H1 (cell line): Measurements from ENCODE around the gene CACNA1C. TPM values are rescaled to one million over a fixed set of nuclear protein-coding genes. Genes with fewer than 3 reads are reported as not detected.

Experiments
- CTCF ChIA-PET: fragments of 300-600 bp; sonication (Branson Sonifier 250); formaldehyde crosslinking; loops from one replicate; lab custom pipeline; 2021; ENCODE audit not compliant: partially characterized antibody; lab: Charles Lee
- POLR2A ChIA-PET: fragments of 300-600 bp; sonication (Branson Sonifier 250); formaldehyde crosslinking; loops from one replicate; lab custom pipeline; 2021; ENCODE audit warnings: inconsistent platforms; ENCODE audit not compliant: partially characterized antibody; lab: Charles Lee
- DNase-seq, 2 experiments: peaks; one replicate each; pipeline versions ENCODE4 v3.0.0 to v3.0.0-alpha.2; 2010 to 2022; ENCODE audit warnings: low spot score in 2 of 2, low read depth in 1 of 2, mixed read lengths in 1 of 2
- FAIRE-seq: peaks from 2 replicates; lab custom pipeline; 2011; peaks lifted over from hg19 to GRCh38; lab: Jason Lieb, UNC
- H2AFZ ChIP-seq: 2 replicates; pipeline ENCODE4 v1.8.1; 2012; ENCODE audit warnings: low read length, inconsistent platforms
- H2AK5ac ChIP-seq: 2 replicates; pipeline ENCODE4 v1.6.1; 2013; ENCODE audit warnings: low read depth, low read length
- H2BK120ac ChIP-seq: replicated peaks from 2 replicates; pipeline ENCODE3; 2013; ENCODE audit warnings: low read depth, low read length, inconsistent platforms
- H2BK12ac ChIP-seq: 2 replicates; pipeline ENCODE4 v1.6.1; 2013; ENCODE audit warnings: low read depth, low read length
- H2BK15ac ChIP-seq: 2 replicates; pipeline ENCODE4 v1.6.1; 2013; ENCODE audit warnings: low read length
- H2BK20ac ChIP-seq: 2 replicates; pipeline ENCODE4 v1.6.1; 2013; ENCODE audit warnings: low read length
- H2BK5ac ChIP-seq: 2 replicates; pipeline ENCODE4 v1.6.1; 2013; ENCODE audit warnings: low read depth, low read length
- H3K14ac ChIP-seq: 2 replicates; pipeline ENCODE4 v1.6.1; 2013; ENCODE audit warnings: inconsistent platforms; ENCODE audit not compliant: insufficient read length
- H3K18ac ChIP-seq: 2 replicates; pipeline ENCODE4 v1.6.1; 2013; ENCODE audit warnings: low read length; ENCODE audit errors: extremely low read depth
- H3K23ac ChIP-seq: 2 replicates; pipeline ENCODE4 v1.6.1; 2013; ENCODE audit warnings: inconsistent platforms; ENCODE audit not compliant: insufficient read length
- H3K23me2 ChIP-seq: 2 replicates; pipeline ENCODE4 v1.6.1; 2013; ENCODE audit warnings: low read depth, low read length
- H3K27ac ChIP-seq: 2 replicates; pipeline ENCODE4 v1.6.1; 2011; ENCODE audit warnings: low read depth, low read length, inconsistent platforms
- H3K27me3 ChIP-seq, 4 experiments: replicated peaks in 1 of 4; 1 replicate in 1 of 4; 2 replicates in 3 of 4; pipeline versions ENCODE4 v1.6.1 to v1.8.1; 2011 to 2013; ENCODE audit warnings: low read length in 3 of 4, mild to moderate bottlenecking in 3 of 4, inconsistent platforms in 2 of 4, mixed read lengths in 2 of 4, moderate library complexity in 1 of 4; ENCODE audit not compliant: control insufficient read depth in 3 of 4, insufficient read depth in 3 of 4; ENCODE audit errors: extremely low read depth in 1 of 4
- H3K36me3 ChIP-seq, 4 experiments: 2 replicates each; pipeline versions ENCODE4 v1.6.1 to v1.8.1; 2011 to 2013; ENCODE audit warnings: mild to moderate bottlenecking in 4 of 4, low read length in 3 of 4, moderate library complexity in 2 of 4, control low read depth in 1 of 4, inconsistent platforms in 1 of 4; ENCODE audit not compliant: insufficient read depth in 4 of 4, control insufficient read depth in 2 of 4
- H3K4ac ChIP-seq: replicated peaks from 2 replicates; pipeline ENCODE3; 2013; ENCODE audit warnings: low read length, low read depth, mixed read lengths, inconsistent platforms; ENCODE audit not compliant: insufficient read length
- H3K4me1 ChIP-seq, 4 experiments: replicated peaks in 1 of 4; 1 replicate in 1 of 4; 2 replicates in 3 of 4; pipeline versions ENCODE4 v1.6.1 to v1.8.1; 2011 to 2013; ENCODE audit warnings: low read length in 3 of 4, inconsistent platforms in 2 of 4, mixed read lengths in 1 of 4; ENCODE audit not compliant: insufficient read depth in 4 of 4, control insufficient read depth in 3 of 4
- H3K4me2 ChIP-seq, 2 experiments: 2 replicates each; pipeline versions ENCODE4 v1.6.1 to v1.8.1; 2011 to 2013; ENCODE audit warnings: low read depth in 2 of 2, low read length in 2 of 2, control low read depth in 1 of 2, inconsistent platforms in 1 of 2, mild to moderate bottlenecking in 1 of 2; ENCODE audit not compliant: insufficient read depth in 1 of 2
- H3K4me3 ChIP-seq, 4 experiments: fragments of 200-600, 300-600 bp in 1 of 4; sonication (generic), shearing (Covaris generic), sonication (Bioruptor Twin) in 1 of 4; 2 replicates each; pipeline versions ENCODE4 v1.5.1 to v1.8.1; 2011 to 2016; ENCODE audit warnings: low read length in 4 of 4, low read depth in 3 of 4, control low read depth in 2 of 4, inconsistent platforms in 2 of 4, mild to moderate bottlenecking in 2 of 4, mixed read lengths in 1 of 4, moderate library complexity in 1 of 4; ENCODE audit not compliant: insufficient read depth in 2 of 4; ENCODE audit errors: extremely low read depth in 1 of 4
- H3K56ac ChIP-seq: replicated peaks from 2 replicates; pipeline ENCODE3; 2013; ENCODE audit warnings: low read depth, mild to moderate bottlenecking, mixed read lengths, low read length, inconsistent platforms; ENCODE audit not compliant: insufficient read length
- H3K79me1 ChIP-seq: 2 replicates; pipeline ENCODE4 v1.6.1; 2013; ENCODE audit warnings: low read depth, low read length, control low read depth
- H3K79me2 ChIP-seq, 2 experiments: 2 replicates each; pipeline versions ENCODE4 v1.6.1 to v1.8.1; 2012 to 2013; ENCODE audit warnings: low read length in 2 of 2, mild to moderate bottlenecking in 2 of 2, inconsistent platforms in 1 of 2; ENCODE audit not compliant: insufficient read depth in 2 of 2, control insufficient read depth in 1 of 2
- H3K9ac ChIP-seq, 4 experiments: replicated peaks in 1 of 4; 1 replicate in 1 of 4; 2 replicates in 3 of 4; pipeline versions ENCODE4 v1.6.1 to v1.8.1; 2011 to 2013; ENCODE audit warnings: low read depth in 3 of 4, low read length in 3 of 4, control low read depth in 2 of 4, mild to moderate bottlenecking in 2 of 4, moderate library complexity in 2 of 4, inconsistent platforms in 1 of 4; ENCODE audit errors: extremely low read depth in 1 of 4
- H3K9me3 ChIP-seq, 2 experiments: 2 replicates each; pipeline versions ENCODE4 v1.6.1 to v1.8.1; 2012 to 2013; ENCODE audit warnings: mild to moderate bottlenecking in 2 of 2, moderate library complexity in 2 of 2, control low read depth in 1 of 2, inconsistent platforms in 1 of 2, low read depth in 1 of 2, low read length in 1 of 2, mixed read lengths in 1 of 2; ENCODE audit not compliant: insufficient read depth in 2 of 2
- H4K20me1 ChIP-seq, 2 experiments: replicated peaks in 1 of 2; 2 replicates each; pipeline versions ENCODE3 to v1.8.1; 2011 to 2013; ENCODE audit warnings: inconsistent platforms in 2 of 2, low read length in 2 of 2, mild to moderate bottlenecking in 1 of 2; ENCODE audit not compliant: insufficient read depth in 2 of 2, control insufficient read depth in 1 of 2
- H4K5ac ChIP-seq: 2 replicates; pipeline ENCODE4 v1.6.1; 2013; ENCODE audit warnings: low read length, low read depth, mixed read lengths, inconsistent platforms; ENCODE audit not compliant: insufficient read length
- H4K8ac ChIP-seq: 2 replicates; pipeline ENCODE4 v1.8.0; 2013; ENCODE audit warnings: mild to moderate bottlenecking, moderate library complexity, low read length, inconsistent platforms; ENCODE audit not compliant: insufficient read depth; ENCODE audit errors: extremely low read depth
- H4K91ac ChIP-seq: replicated peaks from 2 replicates; pipeline ENCODE3; 2013; ENCODE audit warnings: low read length, mixed read lengths, inconsistent platforms; ENCODE audit not compliant: insufficient read length
- ASH2L ChIP-seq: fragments of 200-600, 300-600 bp; sonication (generic); IDR thresholded peaks from one replicate; pipeline ENCODE4 v1.7.1; 2017; ENCODE audit warnings: low read length
- BCL11A ChIP-seq, 2 experiments: IDR thresholded peaks; one replicate each; pipeline ENCODE4 v1.6.1; 2011; ENCODE audit warnings: low read depth in 2 of 2, low read length in 2 of 2, mild to moderate bottlenecking in 2 of 2
- POLR2AphosphoS5 ChIP-seq: IDR thresholded peaks from 2 replicates; pipeline ENCODE4 v1.6.1; 2011; ENCODE audit warnings: low read depth, low read length
- SIRT6 ChIP-seq: IDR thresholded peaks from one replicate; pipeline ENCODE4 v1.7.1; 2012; ENCODE audit warnings: low read length, inconsistent platforms
- WGBS, 2 experiments: shearing (Covaris generic) in 1 of 2; methylation state at CpG; one replicate each; pipeline versions ENCODE4 v1.1.6 to v1.1.7; 2013 to 2015; ENCODE audit warnings: low lambda C conversion rate in 2 of 2, mixed read lengths in 2 of 2, inconsistent platforms in 1 of 2, low coverage in 1 of 2, missing lambda C conversion rate in 1 of 2; ENCODE audit not compliant: insufficient replicate concordance in 2 of 2, insufficient coverage in 1 of 2, insufficient read length in 1 of 2; ENCODE audit errors: extremely low coverage in 1 of 2, missing lambda C conversion rate in 1 of 2; 5-methylcytosine and 5-hydroxymethylcytosine counted together
- polyA plus RNA-seq, 7 experiments: library from polyadenylated mRNA; depleted of rRNA in 3 of 7; stranded (reverse) in 5 of 7; unstranded in 2 of 7; fragments of >200 nt in 5 of 7; fragments of 200-250 nt in 2 of 7; gene quantifications; 1 replicate in 5 of 7; 2 replicates in 1 of 7; 4 replicates in 1 of 7; pipeline versions ENCODE4 v1.2.1 to v1.2.3, GENCODE V29; 2011 to 2013; ENCODE audit warnings: missing spikeins in 2 of 7, mixed read lengths in 2 of 7
- total RNA-seq: library from RNA; stranded (reverse); fragmentation: NEBNext Ultra II Directional; extraction: Animal tissue kit (Norgen Biotek cat#: 25700); gene quantifications from 2 replicates; pipeline ENCODE4 v1.2.1, GENCODE V29; 2021

CACNA1C gene
- total and polyA plus RNA-seq, 2 of the 8 experiments (the other 6 are each of a cell fraction or from before 2014, with no cell fraction given): 1.3 TPM

DNA sequence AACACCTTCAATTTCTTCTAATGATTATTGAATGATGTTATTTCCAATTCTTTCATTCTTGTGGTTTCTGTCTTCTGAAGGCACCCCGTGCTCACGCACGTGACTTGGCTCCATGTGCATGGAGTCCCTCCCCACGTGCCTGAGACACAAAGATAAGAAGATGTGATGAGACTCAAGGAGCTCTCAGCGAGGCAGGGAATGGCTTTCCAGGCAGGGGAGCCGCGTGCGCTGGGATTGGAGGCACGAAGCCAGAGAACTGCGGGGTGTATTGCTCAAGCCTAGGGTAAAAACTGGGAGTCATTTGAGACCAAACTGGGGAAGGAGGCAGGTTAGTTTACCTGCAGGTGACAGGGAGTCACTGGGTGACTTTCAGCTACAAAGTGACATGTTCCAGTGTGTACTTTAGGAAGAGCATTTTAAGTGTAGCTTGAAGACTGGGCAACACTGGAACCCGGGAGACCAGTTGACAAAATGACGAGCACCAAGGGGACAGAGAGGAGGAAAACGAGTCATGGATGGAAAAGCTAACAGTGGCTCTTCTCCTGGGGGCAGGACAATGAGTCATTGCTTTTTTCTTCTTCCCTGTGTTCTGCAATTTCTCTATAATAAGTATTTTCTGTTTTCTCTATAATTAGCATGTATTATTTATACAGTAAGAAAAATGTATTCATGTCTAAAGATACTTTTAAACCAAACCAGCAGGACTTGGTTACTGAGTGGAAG, 430.3 kb downstream of the CACNA1C start:
- Histone ChIP-seq H3K14ac (no peak overlapping the region), H3K23ac (no peak overlapping the region), H2AK5ac (no peak overlapping the region), H2AFZ (no peak overlapping the region), H2BK12ac (no peak overlapping the region), H3K27me3 (no peaks in the 10 kb centered on the region), H3K9me3 (no peaks in the 10 kb centered on the region), H3K79me2 (no peaks in the 10 kb centered on the region), H3K36me3 (no peaks in the 10 kb centered on the region), H3K9ac (no peak overlapping the region), H3K4me2 (no peak overlapping the region), H3K18ac (no peak overlapping the region), H2BK20ac (no peak overlapping the region), H3K56ac (no peak overlapping the region), H3K23me2 (no peaks in the 10 kb centered on the region), H4K5ac (no peak overlapping the region), H4K20me1 (no peaks in the 10 kb centered on the region), H2BK15ac (no peak overlapping the region), H2BK5ac (no peak overlapping the region), H3K4me3 (no peak overlapping the region), H3K4ac (no peak overlapping the region), H4K8ac (no peak overlapping the region), H3K79me1 (no peaks in the 10 kb centered on the region), H3K27ac (no peak overlapping the region), H4K91ac (no peak overlapping the region), H3K4me1 (no peaks in the 10 kb centered on the region), H2BK120ac (no peak overlapping the region)
- 92% methylated on average over 13 of the region's 13 CpGs; no CpG with 5 or more reads in 1 of the 2 experiments for WGBS, 2 experiments
- CTCF ChIA-PET: interaction anchor here (1.3 kb wide), 1 partner anchor 100 kb away, joined by 5 read pairs; no protein-coding TSS in a partner anchor
- DNase-seq (no peak), FAIRE-seq (no peak)
- TF ChIP-seq BCL11A (IDR thresholded peaks at IDR 0.05; ENCODE audit: low read depth in 2 of 2, low read length in 2 of 2) (no peak), ASH2L (no peak), POLR2AphosphoS5 (no peak), SIRT6 (no peak)
- POLR2A ChIA-PET: no interaction called here
